Left renal pelvis (tissue), 4 donors: Measurements from ENCODE around the gene HEPN1. TPM values are rescaled to one million over a fixed set of nuclear protein-coding genes. Genes with fewer than 3 reads are reported as not detected.

Source experiments
- polyA plus RNA-seq, 4 donors: library from polyadenylated mRNA; unstranded; fragments of 120-200 nt; gene quantifications; one replicate each; pipeline ENCODE4 v1.2.1, GENCODE V29; 2013; ENCODE audit not compliant: insufficient read length in 4 of 4

Gene HEPN1
- polyA plus RNA-seq, 4 donors: 0.92 to 1.5 (median 0.96) TPM; not detected in 1

Other genes starting within 250 kb of the HEPN1 start
- gene SIAE, start 245.5 kb upstream of the HEPN1 start, polyA plus RNA-seq: 10 to 100 TPM in 3 of 4 donors, 1 to 10 TPM in 1; 6.0 to 32.9 (median 31.4) TPM
- gene SPA17, start 245.3 kb upstream of the HEPN1 start, polyA plus RNA-seq: 10 to 100 TPM in 3 of 4 donors, 1 to 10 TPM in 1; 5.0 to 24.4 (median 19.2) TPM
- 10 to 100 TPM in 3 of 4 donors, 1 to 10 TPM in 1; 5.6 to 29.4 (median 17.9) TPM for gene NRGN, start 179.3 kb upstream of the HEPN1 start, polyA plus RNA-seq
- gene VSIG2, start 167.0 kb upstream of the HEPN1 start, polyA plus RNA-seq: 10 to 100 TPM in 2 of 4 donors, 1 to 10 TPM in 1, under 1 TPM in 1; 0.60 to 17.5 (median 9.6) TPM
- 10 to 100 TPM; 39.0 to 71.8 (median 67.0) TPM for gene ESAM, start 157.0 kb upstream of the HEPN1 start, polyA plus RNA-seq
- 10 to 100 TPM; 25.1 to 44.7 (median 29.2) TPM for gene MSANTD2, start 118.8 kb upstream of the HEPN1 start, polyA plus RNA-seq
- gene ROBO3, start 53.8 kb upstream of the HEPN1 start, polyA plus RNA-seq: 10 to 100 TPM; 18.8 to 30.8 (median 21.3) TPM
- 10 to 100 TPM; 13.6 to 19.6 (median 18.1) TPM for gene ROBO4, start 21.4 kb upstream of the HEPN1 start, polyA plus RNA-seq
- 1 to 10 TPM in 3 of 4 donors, under 1 TPM in 1; 0.11 to 2.4 (median 2.0) TPM for gene HEPACAM, start 16.8 kb downstream of the HEPN1 start, polyA plus RNA-seq
- gene CCDC15, start 35.0 kb downstream of the HEPN1 start, polyA plus RNA-seq: 1 to 10 TPM; 2.8 to 4.4 (median 3.9) TPM
- 1 to 10 TPM; 2.1 to 7.0 (median 2.5) TPM for gene SLC37A2, start 144.1 kb downstream of the HEPN1 start, polyA plus RNA-seq
- 10 to 100 TPM; 41.6 to 54.8 (median 49.9) TPM for gene TMEM218, start 192.4 kb downstream of the HEPN1 start, polyA plus RNA-seq
- gene PKNOX2, start 245.5 kb downstream of the HEPN1 start, polyA plus RNA-seq: 10 to 100 TPM; 12.0 to 24.9 (median 13.1) TPM